Erythroblast (primary cell): ENCODE data around the gene FIGNL1.
A peak's percentile ranks its signal among the peaks of the same experiment; 100 is the strongest.

Experiments used
- DNase-seq, 2 experiments: peaks; one replicate each; lab custom pipeline; 2025; lab: John Stamatoyannopoulos, UW
- GATA1 ChIP-seq: IDR thresholded peaks from 2 replicates; pipeline ENCODE4 v1.6.1; 2011; ENCODE audit warnings: low read depth, mild to moderate bottlenecking, control low read depth, low read length, moderate library complexity
- POLR2A ChIP-seq: IDR thresholded peaks from 2 replicates; pipeline ENCODE4 v1.6.1; 2011; ENCODE audit warnings: mild to moderate bottlenecking, low read length

FIGNL1 gene

DNA sequence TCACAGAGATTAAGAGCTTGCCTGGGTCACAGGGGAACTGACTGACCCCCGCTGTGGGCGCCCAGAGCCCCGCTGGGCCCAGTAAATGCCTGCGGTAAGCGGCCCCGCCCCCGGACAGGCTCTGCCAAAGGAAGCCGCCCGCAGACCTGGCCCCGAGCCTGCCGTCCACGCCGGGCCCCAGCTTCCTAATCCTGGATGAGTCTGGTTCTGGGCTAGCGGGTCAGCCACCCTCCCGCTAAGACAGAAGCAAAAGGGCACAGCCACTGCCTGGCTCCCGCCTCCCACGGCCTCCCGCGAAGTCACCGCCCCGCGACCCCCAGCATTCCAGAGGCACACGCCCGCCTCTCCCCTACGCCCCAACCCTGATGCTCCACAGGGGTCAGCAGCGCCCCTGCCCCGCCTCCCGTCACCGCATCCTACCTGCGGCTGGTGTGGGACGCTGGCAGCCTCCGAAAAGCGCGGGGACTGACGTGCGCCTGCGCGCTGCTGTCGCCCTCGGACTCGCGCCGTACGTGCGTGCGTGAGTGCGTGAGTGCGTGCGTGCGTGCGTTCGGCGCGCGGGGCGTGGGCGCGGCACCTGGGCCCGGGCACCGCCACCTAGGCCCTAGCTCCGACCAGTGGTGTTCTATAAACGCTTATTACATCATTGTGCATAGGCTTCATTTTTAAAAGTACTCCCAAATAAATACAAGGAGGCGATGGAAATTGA is at the start of gene FIGNL1:
FIGNL1 (minus strand) TSS at position 470 of the 709 bp plus-strand sequence. CDS start 3,063 bp downstream, outside the sequence.
- peak; percentile 90 for DNase-seq
- TF ChIP-seq POLR2A: peak; percentile 71
- TF ChIP-seq GATA1: no peak

DNA sequence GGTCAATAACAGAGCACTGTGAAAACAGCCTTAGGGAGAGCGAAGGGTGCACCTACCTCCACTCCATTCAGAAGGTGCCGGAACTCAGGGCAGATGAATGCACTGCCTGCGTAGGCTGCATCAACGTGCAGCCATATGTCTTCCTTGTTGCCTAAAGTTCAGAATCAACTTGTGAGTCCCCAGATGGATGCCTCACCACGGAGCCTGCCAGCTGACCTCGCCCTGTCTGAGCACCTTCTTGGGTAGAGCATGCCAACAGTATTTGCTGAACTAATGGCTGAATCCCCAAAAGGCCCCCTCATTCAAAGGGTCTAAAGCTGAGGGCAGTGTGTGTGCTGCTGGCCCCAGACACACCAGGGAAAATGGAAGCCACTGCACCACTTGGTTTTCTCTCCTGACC is 48.9 kb upstream of the FIGNL1 start:
- no peak for DNase-seq
- TF ChIP-seq GATA1 (no peak), POLR2A (no peak)

DNA sequence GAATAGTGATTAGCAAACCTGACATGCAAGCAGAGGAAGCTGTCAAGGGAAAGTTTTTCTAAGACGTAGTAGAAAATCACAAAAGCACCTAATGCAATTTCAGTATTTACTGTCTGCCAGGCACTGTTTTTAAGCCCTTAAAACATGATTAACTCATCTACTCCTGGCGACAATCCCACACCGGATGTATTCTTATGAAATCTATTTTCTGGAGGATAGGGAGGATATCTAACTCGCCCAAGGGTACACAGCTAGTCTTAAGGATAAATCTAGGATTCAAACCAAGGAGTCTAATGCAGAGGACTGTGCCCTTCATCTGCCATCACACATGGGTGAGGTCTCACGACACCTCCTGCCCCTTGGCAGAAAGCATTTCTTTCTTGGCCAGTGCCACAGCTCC is 47.8 kb upstream of the FIGNL1 start:
- TF ChIP-seq GATA1 (no peak), POLR2A (no peak)
- no peak for DNase-seq

- peak; percentile 58 to 78 for DNase-seq
- TF ChIP-seq POLR2A (peak; percentile 50), GATA1 (peak; percentile 46)
These were observed 47.0 kb upstream of the FIGNL1 start for GRCh38 chr7:50497068-50497642.

GRCh38 chr7:50496569-50496968 is 46.4 kb upstream of the FIGNL1 start:
- TF ChIP-seq GATA1: no peak
- TF ChIP-seq POLR2A: no peak

GRCh38 chr7:50495746-50496145 is 45.6 kb upstream of the FIGNL1 start:
- no peak for DNase-seq
- TF ChIP-seq POLR2A (no peak), GATA1 (no peak)

More at GRCh38 chr7:50496569-50496968, 46.4 kb upstream of the FIGNL1 start:
- no peak for DNase-seq

DNA sequence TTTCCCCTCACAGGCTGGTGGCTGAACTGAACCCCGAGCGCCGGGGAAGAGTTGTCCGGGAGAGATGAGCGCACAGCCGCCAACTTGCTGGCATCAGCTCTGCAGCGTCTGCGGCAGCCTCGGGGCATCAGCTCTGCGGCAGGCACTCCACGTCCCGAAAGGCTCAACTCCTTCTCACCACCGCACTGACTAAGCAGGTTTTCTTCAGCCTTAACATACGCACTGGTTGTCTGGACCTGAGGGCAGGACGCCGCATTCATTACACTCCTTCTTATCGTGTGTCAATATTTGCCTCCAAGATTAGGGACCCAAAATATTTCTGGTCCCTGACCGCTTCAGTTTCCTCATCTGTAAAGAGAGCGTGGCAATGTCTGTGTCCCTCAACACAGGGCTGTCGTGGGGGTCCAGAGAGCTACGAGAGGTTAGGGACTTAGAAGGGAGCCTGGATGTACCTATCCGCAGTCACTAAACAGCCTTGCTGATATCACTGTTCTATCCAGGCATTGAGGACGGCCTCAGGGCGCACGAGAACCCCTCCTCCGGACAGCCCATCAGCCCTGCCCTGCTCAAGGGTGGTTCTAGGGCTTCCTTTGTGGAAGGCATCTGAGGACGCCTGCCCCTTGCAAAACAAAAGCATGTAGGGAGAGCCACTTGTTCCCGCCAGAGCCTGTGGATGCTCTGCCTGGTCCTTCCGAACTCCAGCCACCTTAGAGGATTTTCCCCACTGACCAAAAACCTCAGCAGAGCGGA is 42.8 kb upstream of the FIGNL1 start:
- TF ChIP-seq POLR2A (no peak), GATA1 (no peak)
- DNase-seq: no peak

GRCh38 chr7:50491943-50492342 is 41.8 kb upstream of the FIGNL1 start:
- no peak for TF ChIP-seq GATA1
- TF ChIP-seq POLR2A: no peak
- no peak for DNase-seq

GRCh38 chr7:50491209-50491608 is 41.1 kb upstream of the FIGNL1 start:
- DNase-seq: no peak
- no peak for TF ChIP-seq POLR2A
- TF ChIP-seq GATA1: no peak

DNA sequence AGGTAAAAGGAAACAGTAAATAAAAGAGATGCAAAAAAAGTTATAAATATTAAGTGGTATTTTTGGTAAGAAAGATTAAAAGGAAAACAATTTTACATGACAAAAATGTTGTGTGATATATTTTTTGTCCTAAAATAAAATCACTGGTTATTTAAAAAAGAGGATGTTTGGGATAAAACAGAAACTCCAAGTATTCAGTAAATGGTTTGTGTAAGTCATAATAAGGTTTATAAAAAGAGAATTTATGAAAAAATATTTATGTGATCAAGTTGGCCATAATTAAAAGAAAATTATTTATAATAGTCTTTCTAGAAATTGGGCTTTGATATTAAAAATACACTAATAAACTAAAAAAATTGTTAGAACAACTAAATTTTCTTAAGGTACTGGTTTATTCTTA is 38.2 kb upstream of the FIGNL1 start:
- TF ChIP-seq POLR2A: no peak
- no peak for DNase-seq

DNA sequence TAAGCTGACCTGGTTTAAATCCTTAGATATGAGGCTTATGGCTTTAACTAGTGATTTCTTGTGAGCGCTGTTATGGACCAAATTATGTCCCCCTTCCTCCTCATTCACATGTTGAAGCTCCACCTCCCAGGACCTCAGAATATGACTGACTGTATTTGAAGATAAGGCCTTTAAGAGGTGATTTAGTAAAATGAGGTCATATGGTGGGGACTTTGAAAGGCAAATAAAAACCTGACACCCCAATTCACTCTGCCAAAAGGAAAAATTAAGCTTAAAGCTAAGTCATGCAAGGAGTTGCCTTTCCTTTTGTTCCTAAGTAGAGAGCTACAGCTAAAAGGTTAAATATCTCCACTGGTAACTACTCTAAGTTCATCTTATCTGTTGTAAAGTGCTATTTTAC is 36.4 kb upstream of the FIGNL1 start:
- TF ChIP-seq POLR2A (no peak), GATA1 (no peak)

GRCh38 chr7:50481867-50482266 is 31.7 kb upstream of the FIGNL1 start:
- TF ChIP-seq GATA1 (no peak), POLR2A (no peak)
- DNase-seq: no peak

More for the DNA sequence above, 36.4 kb upstream of the FIGNL1 start:
- no peak for DNase-seq

DNA sequence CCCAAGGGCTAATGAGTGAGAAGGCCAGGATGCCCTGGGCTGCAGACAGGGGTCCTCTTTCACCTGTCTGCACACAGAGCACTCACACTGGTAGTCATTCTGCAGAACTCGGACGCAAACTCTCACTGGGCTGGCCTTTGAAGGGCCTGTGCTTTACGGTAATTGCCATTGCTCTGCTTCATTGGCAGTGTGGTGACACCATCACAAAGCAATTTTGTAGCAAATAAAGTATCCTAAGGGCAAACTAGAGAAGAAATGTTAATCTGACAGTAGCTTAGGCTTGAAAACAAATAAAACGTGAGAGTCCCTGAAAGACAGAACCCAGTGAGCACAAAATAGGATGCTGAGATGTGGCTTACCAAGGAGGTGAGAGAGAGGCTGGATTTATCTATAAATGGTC is 30.6 kb upstream of the FIGNL1 start:
- TF ChIP-seq GATA1 (no peak), POLR2A (no peak)
- DNase-seq: no peak
